NCI-H128 (cell line): ENCODE data around the gene NCKAP5L.
"Not testable (repeated sequence)": the region's sequence is repeated elsewhere in the genome, so short reads cannot be mapped to it uniquely, and the experiment has no call there.

ENCODE experiments used
- DNase-seq: peaks from one replicate; lab custom pipeline; 2025; ENCODE audit not compliant: unreplicated experiment; lab: John Stamatoyannopoulos, UW

NCKAP5L gene

DNA sequence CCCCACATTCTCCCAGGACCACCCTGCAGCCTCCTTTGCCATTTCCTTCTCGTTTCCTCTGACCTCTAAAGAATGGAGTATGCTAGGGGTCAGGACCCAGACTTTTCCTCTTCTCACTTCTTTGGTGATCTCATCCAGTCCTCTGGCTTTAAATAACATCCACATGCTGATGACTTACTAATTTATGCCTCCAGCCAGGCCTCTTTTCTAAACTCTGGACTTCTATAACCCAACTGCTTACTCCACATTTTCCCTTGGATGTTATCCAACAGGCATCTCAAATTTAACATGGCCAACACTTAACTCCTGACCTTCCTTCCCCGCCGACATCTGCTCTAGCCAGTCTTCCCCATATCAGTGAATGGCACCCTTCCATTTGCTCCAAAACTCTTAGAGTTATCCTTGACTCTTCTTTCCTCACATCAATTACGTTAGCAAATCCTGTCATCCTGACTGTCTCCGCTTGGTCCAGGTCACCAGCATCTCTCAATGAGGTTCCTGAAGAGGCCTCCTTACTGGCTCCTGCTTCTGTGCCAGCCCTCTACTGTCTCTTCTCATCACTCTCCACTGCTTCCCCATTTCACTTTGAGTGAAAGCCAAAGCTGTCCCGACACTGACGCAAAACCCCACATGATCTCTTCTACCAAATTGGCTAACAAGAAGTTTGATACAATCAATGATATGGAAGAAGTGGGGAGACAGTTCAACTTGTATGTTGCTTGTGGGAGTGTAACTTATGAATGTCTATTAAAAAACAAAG is 44.1 kb downstream of the NCKAP5L start:
- no peak for DNase-seq

DNA sequence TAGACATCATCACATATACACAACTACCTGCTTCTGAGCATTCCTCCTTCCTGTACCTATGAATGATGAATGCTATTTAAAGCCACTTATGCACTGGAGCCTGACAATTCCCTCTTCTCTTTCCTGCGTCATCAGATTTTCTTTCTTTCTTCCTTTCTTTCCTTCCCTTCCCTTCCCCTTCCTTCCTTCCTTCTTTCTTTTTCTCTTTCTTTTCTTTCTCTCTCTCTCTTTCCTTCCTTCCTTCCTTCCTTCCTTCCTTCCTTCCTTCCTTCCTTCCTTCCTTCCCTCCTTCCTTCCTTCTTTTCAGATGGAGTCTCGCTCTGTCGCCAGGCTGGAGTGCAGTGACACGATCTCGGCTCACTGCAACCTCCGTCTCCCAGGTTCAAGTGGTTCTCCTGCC is 47.3 kb downstream of the NCKAP5L start:
- DNase-seq = not testable (repeated sequence)

DNA sequence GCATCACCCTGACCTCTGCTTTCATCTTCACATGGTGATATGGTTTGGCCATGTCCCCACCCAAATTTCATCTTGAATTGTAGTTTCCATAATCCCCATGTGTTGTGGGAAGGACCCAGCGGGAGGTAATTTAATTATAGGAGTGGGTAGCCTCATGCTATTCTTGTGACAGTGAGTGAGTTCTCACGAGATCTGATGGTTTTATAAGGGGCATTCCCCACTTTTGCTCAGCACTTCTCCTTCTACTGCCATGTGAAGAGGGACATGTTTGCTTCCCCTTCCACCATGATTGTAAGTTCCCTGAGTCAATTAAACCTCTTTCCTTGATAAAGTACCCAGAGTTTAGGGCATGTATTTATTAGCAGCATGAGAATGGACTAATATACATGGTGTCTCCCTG is 48.6 kb downstream of the NCKAP5L start:
- no peak for DNase-seq

DNA sequence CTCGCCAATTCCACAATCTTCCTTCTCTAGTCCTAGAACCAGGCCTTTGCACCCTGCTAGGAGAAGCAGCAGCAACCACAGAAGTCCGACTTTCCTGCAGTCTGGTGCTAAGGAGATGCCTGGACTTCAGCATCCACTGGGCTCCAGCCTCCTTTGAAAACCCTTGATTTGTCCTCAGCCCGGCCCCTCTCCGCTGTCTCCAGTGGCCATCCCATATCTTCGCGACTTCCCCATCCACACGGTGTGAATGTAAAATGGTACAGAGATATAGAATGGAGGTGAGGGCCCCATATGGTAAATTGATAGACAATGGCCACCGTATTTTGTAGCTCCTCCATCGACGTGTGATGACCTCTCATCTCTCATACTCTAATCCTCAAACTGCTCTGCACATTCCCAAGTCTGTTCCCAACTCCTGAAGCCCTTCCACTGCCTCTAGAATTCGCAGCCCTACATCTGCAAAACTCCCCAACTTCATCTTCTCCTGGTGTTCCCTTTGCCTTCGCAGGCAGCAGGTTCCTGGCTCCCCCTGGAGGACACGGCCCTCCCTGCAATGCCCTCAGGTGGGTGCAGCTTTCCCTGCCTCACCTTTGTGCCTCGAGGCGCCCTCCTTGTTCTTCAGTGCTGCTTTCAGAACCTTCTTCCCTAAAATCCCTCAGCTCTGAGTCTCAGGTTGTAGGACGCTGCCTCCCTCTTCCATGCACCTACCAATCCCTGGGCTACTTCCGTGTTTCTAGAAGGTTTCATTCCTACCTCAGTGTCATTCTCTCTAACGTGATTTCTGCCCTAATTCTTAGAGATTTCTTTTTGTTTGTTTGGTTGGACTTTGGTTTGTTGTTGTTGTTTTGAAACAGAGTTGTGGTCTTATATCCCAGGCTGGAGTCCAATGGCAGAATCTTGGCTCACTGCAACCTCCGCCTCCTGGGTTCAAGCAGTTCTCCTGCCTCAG is 50.1 kb downstream of the NCKAP5L start:
- DNase-seq = peak; percentile 15

DNA sequence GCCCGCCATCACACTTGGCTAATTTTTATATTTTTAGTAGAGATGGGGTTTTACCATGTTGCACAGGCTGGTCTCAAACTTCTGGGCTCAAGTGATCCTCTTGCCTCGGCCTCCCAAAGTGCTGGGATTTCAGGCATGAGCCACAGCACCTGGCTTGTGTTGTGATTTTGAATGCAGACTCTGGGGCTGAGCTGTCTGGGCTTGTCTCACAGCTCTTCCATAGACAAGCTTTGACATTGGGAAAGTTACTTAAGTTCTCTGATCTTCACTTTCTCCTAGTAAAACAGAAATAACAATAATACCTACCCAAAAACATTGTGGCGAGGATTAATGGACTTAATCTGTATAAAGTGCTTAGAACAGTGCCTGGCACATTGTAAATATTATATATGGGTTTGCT is 50.9 kb downstream of the NCKAP5L start:
- no peak for DNase-seq

DNA sequence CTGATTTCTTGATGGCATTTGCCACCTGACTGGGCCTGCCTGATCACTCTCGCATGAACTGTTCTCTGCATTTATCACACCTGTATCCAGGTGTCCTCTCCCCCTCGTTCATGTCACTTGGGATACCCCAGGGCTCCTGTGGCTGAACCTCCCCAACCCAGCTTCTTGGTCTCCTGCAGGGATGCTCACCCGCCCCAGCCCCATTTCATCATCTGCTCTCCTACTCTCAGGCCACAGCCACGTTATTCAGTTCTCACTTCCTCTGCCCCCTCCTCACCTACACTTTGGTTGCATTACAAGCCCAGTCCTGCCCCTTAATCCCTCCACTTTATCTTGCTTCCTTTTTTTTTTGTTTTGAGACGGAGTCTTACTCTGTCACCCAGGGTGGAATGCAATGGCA is 51.4 kb downstream of the NCKAP5L start:
- no peak for DNase-seq

DNA sequence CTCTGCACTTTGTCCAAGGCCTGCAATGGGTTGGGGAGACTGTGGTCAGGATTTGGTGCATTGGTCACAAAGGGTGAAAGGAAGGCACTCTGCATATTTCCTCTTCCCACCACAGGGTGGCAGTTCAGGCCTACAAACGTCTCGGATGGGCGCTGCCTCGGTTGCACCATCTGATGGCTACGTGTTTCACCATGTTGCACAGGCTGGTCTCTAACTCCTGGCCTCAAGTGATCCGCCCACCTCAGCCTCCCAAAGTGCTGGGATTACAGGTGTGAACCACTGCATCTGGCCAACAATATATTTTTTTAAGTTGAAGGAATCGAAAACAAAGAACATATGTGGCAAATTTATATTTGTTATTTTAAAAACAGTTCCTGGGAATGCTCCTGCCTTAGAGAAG is 51.8 kb downstream of the NCKAP5L start:
- peak; percentile 56 for DNase-seq

DNA sequence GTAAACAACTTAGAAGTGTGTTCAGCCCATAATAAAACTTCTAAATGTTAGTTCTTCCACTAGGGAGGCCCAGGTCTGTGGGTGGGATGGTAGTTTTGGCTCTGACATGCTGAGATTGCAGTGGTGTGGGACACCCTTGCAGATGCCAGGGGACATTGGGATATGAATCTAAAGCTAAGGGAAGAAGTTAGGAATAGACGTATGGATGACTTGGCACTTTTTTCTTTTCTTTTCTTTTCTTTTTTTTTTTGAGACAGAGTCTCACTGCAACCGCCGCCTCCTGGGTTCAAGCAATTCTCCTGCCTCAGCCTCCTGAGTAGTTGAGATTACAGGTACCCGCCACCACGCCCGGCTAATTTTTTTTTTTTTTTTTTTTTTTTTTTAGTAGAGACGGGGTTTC is 55.1 kb downstream of the NCKAP5L start:
- not testable (repeated sequence) for DNase-seq

DNA sequence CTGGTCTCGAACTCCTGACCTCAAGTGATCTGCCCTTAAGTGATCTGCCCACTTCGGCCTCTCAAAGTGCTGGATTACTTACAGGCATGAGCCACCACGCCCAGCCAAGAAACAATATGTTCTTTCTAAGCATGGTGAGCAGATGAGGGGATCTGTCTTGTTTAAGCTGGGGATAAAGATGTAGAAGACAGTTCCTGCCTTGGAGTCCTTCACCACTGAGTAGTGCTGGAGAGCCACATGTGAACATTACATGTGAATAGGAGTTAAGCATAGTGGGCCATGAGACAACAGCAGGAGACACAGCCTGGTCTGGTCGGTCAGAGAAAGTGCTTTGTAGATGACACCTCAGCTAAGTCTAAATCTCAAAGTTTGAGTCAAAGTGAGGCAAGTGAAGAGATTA is 60.9 kb downstream of the NCKAP5L start:
- no peak for DNase-seq

DNA sequence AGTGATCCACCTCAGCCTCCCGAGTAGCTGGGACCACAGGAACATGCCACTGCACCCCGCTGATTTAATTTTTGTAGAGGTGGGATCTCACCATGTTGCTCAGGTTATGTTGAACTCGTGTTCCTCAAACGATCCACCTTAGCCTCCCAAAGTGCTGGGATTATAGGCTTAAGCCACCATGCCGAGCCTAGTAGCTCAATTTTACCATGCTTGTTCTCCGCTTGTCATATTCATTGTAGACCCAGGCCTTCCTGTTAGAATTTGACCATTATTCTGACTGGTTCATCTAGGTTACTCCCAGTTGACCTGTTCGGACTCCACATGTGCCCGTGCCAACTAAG is 62.1 kb downstream of the NCKAP5L start:
- no peak for DNase-seq

DNA sequence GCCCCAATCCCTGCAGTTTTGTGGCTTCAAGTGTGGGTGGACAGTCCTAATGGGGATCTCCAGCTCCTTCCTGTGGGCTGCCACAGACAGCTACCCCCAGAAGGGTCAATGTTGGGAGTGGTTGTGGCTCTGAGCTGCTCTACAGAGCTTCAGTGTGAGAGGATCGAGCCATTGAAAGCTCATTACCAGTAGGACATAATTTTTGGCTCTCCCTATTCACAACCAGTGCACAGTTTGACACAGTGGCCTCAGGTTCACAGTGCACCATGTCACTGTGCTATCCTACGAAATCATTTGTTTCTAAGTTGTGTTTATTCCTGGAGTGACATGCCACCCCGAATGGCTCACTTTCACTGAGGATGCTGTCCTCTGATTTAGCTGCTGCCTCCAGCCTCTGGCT is 64.1 kb downstream of the NCKAP5L start:
- DNase-seq = no peak

DNA sequence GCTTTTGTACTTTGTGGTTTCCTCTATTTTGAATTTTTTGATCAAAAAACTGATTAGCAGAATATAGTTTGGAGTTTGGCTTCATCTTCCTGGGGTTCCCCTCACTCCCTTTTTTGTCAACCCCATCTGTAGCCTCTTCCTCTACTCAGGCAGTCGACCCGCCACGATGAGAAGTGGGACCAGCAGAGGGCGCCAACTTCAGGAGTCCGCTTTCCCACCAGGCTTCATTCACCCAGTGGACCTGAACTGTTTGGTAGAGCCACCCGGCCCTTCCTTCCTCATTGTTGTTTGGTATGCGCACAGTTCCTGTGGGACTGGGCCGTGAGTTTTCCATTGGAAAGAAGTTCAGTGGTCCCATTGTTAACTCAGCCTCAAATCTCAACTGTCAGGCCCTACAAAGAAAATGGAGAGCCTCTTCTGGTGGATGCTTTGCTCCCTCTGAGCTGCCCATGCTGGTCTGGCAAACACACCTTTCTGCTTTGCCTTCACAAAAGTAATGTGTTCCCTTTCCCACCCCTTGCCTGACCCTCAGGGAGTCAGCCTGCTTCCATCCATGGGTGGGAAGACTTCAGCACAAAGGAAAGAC is 65.1 kb downstream of the NCKAP5L start:
- no peak for DNase-seq

DNA sequence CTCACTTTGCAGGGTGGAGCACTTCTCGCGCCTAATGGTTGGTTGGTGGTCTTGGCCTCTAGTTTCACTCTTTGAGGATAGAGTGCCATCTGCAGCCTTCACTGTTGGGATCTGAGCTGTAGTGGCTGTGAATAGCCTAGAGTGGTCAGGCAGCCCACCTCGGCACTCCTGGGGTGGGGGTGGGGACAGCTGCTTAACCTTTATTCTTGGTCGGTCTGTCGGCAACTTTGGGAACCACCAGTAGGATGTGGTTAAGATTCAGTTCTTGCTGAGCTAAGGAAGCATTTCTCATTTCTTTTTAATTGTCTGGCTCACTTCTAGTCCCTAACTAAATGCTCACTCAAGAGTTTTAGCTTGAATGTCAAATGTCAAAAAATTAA is 65.8 kb downstream of the NCKAP5L start:
- no peak for DNase-seq

DNA sequence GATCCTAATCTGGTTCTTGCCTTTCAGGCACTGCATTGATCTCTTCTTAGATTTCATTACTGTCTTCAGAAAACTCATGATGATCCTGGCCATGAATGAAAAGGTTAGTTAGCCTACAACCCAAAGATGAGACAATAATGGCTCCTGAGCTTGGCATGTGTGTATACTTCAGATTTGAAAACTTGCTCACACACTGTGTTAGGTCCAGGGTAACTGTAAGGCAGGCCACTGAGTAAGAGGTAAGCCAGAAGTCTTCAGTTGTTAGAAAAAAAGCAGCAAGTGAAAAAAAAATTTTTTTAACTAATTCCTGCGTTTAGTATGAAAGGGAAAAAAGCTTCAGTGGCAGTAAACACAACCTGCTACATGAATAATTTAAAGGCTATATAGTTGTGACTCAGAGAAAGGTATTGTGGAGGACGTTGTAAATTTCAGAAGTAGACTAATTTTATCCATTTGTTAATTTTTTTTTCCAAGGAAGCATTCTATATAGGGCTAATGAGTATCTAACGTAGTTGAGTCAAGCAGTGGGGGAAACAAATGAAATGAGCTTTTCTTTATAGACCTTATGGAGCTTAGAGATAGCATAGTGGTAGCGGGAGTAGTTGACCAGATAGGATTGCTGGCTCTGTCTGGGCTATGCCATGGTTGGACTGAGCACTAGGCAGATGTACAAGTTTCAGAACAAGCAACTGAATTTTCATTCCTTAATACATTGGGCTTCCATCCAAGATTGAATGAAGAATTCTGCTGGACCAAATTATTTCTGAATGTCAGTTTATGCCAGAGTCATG is 66.3 kb downstream of the NCKAP5L start:
- no peak for DNase-seq

DNA sequence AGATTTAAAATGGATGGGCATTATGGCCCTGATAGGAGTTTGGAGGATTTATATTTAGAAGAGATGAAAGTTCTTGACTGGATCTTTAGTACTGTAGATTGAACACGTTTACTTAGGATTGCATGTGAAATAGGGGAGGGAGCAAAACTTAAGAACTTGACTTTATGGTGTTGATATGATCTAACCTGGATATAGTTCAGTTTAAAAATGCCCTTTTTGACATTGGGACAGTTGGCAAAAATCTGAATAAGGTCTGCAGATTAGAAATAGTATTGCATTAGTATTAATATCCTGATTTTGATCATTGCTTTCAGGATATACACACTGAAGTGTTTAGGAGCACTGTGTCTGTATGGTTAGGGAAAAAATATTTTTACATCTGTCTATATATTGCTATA is 77.2 kb downstream of the NCKAP5L start:
- no peak for DNase-seq

DNA sequence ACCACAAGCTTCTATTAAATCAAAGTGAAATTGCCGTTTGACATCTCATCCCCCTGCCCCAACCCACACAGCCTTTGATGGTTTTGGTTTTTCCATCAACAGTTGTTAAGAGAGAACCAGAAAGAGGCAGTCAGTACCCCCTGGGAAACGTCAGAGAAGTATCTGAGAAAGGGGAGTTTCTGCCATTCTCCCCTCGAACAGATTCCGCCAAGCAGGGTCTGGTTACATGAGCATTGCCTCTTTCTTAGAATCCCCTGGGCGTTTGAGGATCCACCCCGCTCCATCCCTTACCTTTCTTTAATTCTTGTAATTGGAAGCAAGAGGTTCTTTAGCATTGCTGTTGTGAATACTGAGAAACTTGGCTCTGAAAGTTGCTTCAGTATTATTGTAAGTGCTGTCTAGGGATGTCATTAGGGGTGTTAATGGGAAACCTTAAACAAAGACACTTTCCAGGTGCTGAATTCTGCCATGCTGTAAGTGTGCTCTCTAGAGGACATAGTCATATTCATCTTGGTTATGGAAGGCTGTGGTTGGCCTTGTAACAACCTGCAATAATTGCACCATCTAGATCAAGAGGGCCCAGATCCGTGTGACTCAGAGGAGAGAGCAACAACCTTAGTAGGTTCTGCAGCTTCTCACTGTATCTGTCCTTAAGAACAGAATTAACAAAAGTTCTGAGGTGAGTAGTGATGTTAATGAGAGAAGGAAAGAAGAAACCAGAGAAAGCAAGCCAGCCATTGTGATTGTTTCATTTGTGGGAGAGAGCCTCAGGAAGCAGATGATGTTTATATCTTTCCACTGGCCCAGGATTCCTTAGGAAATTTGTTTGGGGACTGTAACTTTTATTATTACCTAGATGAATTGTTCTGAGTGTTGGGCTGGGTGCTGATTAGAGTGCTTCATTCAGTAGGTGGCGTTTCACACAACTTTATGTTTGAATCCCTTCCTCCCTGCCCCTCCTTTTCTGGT is 77.9 kb downstream of the NCKAP5L start:
- no peak for DNase-seq

DNA sequence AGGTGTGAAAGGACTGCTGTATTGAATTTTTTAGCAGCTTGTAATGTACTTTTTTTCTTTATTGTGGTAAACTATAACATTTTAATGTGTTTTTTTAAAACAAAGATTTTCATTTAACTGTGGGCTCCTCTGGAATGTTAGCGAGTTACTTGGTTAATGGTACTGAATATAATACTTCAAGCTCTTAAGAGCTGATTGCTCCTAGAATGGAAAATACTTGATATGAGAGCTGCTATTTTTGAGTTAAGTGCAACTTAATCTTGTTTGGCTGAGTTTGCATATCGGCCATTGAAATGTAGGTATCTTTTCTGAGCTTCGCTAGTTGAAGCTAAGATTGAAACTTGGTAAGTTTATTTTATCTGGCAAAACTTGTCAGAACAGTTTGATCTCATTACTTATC is 79.4 kb downstream of the NCKAP5L start:
- no peak for DNase-seq

DNA sequence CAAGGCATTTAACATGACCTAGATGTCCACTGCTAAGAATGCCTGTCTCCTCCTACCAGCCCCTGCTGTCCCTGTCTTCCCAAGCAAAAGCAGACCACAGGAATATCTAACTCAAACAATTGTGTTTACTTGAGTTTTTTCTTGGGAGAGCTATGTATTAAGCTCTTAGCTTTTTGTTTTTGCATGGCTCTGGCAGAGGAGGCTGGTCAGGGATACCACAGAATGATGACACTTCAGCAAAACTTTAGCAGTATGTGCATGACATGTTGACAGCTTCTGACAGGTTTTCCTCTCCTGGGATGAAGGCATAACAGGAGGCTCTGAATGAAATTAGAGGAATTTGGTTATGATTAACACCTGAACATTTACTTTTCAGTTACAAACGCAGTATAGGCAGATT is 79.9 kb downstream of the NCKAP5L start:
- DNase-seq = no peak

DNA sequence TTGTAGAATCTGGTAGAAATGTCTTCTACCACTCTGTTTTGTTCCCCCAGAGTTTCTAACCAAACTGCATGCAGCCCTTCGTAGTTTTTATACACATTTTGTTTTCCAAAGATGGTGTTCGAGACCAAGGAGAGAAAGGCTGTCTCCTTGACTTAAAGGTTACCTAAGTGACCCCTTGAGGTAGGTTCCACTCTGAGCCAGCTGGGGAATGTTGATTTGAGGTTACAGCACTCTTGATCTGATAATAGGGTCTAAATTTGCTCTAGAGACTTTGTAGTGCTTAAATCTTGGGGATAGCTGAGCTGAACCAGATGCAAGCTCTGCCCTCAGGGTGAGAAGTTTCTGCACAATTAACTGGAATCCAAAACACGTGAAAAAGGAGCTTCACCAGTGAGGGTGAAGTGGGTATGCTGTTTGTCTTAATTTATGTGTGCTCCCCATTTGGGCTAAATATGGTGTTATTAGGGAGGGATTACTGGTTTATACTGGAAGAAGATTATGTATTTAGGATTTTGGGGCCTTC is 83.8 kb downstream of the NCKAP5L start:
- no peak for DNase-seq
